Stimulated activated CD4-positive, alpha-beta T cell treated with anti-CD3 and anti-CD28 coated beads, Interleukin-2, amount 100 ng/mL, for 24 hours (primary cell): Measurements from ENCODE around the gene DDIT3.
"Not testable (repeated sequence)": the region's sequence is repeated elsewhere in the genome, so short reads cannot be mapped to it uniquely, and the experiment has no call there.

ENCODE experiments used
- DNase-seq, 2 donors: peaks; one replicate each; pipeline ENCODE4 v3.0.0-alpha.2; 2020

Gene DDIT3

GRCh38 chr12:57520053-57520818, at the start of gene DDIT3:
Gene DDIT3 (minus strand): TSS chr12:57520514. CDS start chr12:57517406, 3,108 bp downstream.
- peak; percentile 99 to 100 for DNase-seq

- DNase-seq, result no peak
Observed at GRCh38 chr12:57569858-57570257, 49.5 kb upstream of the DDIT3 start.

- no peak for DNase-seq
Observed at GRCh38 chr12:57568838-57569237, 48.5 kb upstream of the DDIT3 start.

GRCh38 chr12:57564178-57564740, 43.9 kb upstream of the DDIT3 start:
- no peak for DNase-seq

- DNase-seq, result no peak
Observed at GRCh38 chr12:57563358-57563757, 43.0 kb upstream of the DDIT3 start.

GRCh38 chr12:57561117-57561516, 40.8 kb upstream of the DDIT3 start:
- not testable (repeated sequence) for DNase-seq

- no peak for DNase-seq
Observed at GRCh38 chr12:57560516-57560915, 40.2 kb upstream of the DDIT3 start.

GRCh38 chr12:57558864-57559263, 38.5 kb upstream of the DDIT3 start:
- DNase-seq, result no peak

GRCh38 chr12:57554897-57555296, 34.6 kb upstream of the DDIT3 start:
- DNase-seq, result no peak

GRCh38 chr12:57554453-57554852, 34.1 kb upstream of the DDIT3 start:
- DNase-seq, result no peak

- DNase-seq, result no peak
Observed at GRCh38 chr12:57553343-57554202, 33.3 kb upstream of the DDIT3 start.

- no peak for DNase-seq
Observed at GRCh38 chr12:57552835-57553313, 32.6 kb upstream of the DDIT3 start.

GRCh38 chr12:57552306-57552651, 32.0 kb upstream of the DDIT3 start:
- DNase-seq, result no peak

- DNase-seq, result no peak
Observed at GRCh38 chr12:57551637-57552305, 31.5 kb upstream of the DDIT3 start.

GRCh38 chr12:57550641-57551549, 30.6 kb upstream of the DDIT3 start:
- DNase-seq, result no peak

- DNase-seq, result peak; percentile 66 to 75
Observed at GRCh38 chr12:57549909-57550640, 29.8 kb upstream of the DDIT3 start, which contains the start of gene KIF5A. Gene KIF5A (plus strand): TSS chr12:57550044. CDS start chr12:57550272, 228 bp downstream.

- no peak for DNase-seq
Observed at GRCh38 chr12:57549203-57549908, 29.0 kb upstream of the DDIT3 start.

- DNase-seq, result no peak
Observed at GRCh38 chr12:57548488-57548887, 28.2 kb upstream of the DDIT3 start.

- no peak for DNase-seq
Observed at GRCh38 chr12:57548013-57548315, 27.6 kb upstream of the DDIT3 start.

- DNase-seq, result no peak
Observed at GRCh38 chr12:57547288-57548012, 27.1 kb upstream of the DDIT3 start.
